Mesendoderm (in vitro differentiated cells): ENCODE results near the gene CTSO.

ENCODE experiments used
- DNase-seq: peaks from one replicate; pipeline ENCODE4 v3.0.0; 2013
- H2AK5ac ChIP-seq: 2 replicates; pipeline ENCODE4 v1.6.1; 2013; ENCODE audit warnings: low read length, inconsistent platforms
- H2BK120ac ChIP-seq: 2 replicates; pipeline ENCODE4 v1.6.1; 2013; ENCODE audit warnings: low read depth, mild to moderate bottlenecking, low read length, moderate library complexity, mixed read lengths
- H2BK15ac ChIP-seq: replicated peaks from 2 replicates; pipeline ENCODE4 v1.6.1; 2013; ENCODE audit warnings: low read depth, mild to moderate bottlenecking, moderate library complexity
- H2BK5ac ChIP-seq: 2 replicates; pipeline ENCODE4 v1.6.1; 2013; ENCODE audit warnings: low read length, inconsistent platforms
- H3K18ac ChIP-seq: 2 replicates; pipeline ENCODE4 v1.6.1; 2013; ENCODE audit warnings: mild to moderate bottlenecking, low read length, mixed read lengths
- H3K23ac ChIP-seq: one replicate; pipeline ENCODE4 v1.6.1; 2013; ENCODE audit warnings: low read length
- H3K27ac ChIP-seq: 2 replicates; pipeline ENCODE4 v1.5.1; 2013; ENCODE audit warnings: low read depth, mild to moderate bottlenecking, inconsistent platforms, low read length, moderate library complexity
- H3K27me3 ChIP-seq: 2 replicates; pipeline ENCODE4 v1.6.1; 2013; ENCODE audit warnings: low read length, control low read depth, mild to moderate bottlenecking, inconsistent platforms; ENCODE audit not compliant: insufficient read depth, poor library complexity
- H3K36me3 ChIP-seq: 2 replicates; pipeline ENCODE4 v1.6.1; 2013; ENCODE audit warnings: low read length, inconsistent platforms; ENCODE audit not compliant: control insufficient read depth, insufficient read depth
- H3K4ac ChIP-seq: one replicate; pipeline ENCODE4 v1.6.1; 2013; ENCODE audit warnings: low read depth, mild to moderate bottlenecking, low read length, moderate library complexity
- H3K4me1 ChIP-seq: 2 replicates; pipeline ENCODE4 v1.6.1; 2013; ENCODE audit warnings: low read depth, low read length, inconsistent platforms; ENCODE audit not compliant: control insufficient read depth
- H3K4me2 ChIP-seq: 2 replicates; pipeline ENCODE4 v1.6.1; 2013; ENCODE audit warnings: low read length
- H3K4me3 ChIP-seq: 2 replicates; pipeline ENCODE4 v1.5.1; 2013; ENCODE audit warnings: mild to moderate bottlenecking, low read length
- H3K56ac ChIP-seq: one replicate; pipeline ENCODE4 v1.6.1; 2013; ENCODE audit warnings: low read length
- H3K79me1 ChIP-seq: 2 replicates; pipeline ENCODE4 v1.6.1; 2013; ENCODE audit warnings: low read length, inconsistent platforms
- H3K79me2 ChIP-seq: 2 replicates; pipeline ENCODE4 v1.6.1; 2013; ENCODE audit warnings: mild to moderate bottlenecking, low read length; ENCODE audit not compliant: control insufficient read depth, insufficient read depth
- H3K9ac ChIP-seq: 2 replicates; pipeline ENCODE4 v1.6.1; 2013; ENCODE audit warnings: low read length, inconsistent platforms
- H4K5ac ChIP-seq: one replicate; pipeline ENCODE4 v1.6.1; 2013; ENCODE audit warnings: low read length
- H4K8ac ChIP-seq: one replicate; pipeline ENCODE4 v1.6.1; 2013; ENCODE audit warnings: low read depth, mild to moderate bottlenecking, control low read depth, low read length, moderate library complexity
- WGBS: extraction: QIAGEN DNeasy Blood & Tissue Kit; methylation state at CpG from one replicate; pipeline ENCODE4 v1.1.7; 2013; ENCODE audit warnings: low lambda C conversion rate, missing lambda C conversion rate; ENCODE audit not compliant: insufficient coverage; ENCODE audit errors: extremely low coverage; 5-methylcytosine and 5-hydroxymethylcytosine counted together

The CTSO gene

DNA sequence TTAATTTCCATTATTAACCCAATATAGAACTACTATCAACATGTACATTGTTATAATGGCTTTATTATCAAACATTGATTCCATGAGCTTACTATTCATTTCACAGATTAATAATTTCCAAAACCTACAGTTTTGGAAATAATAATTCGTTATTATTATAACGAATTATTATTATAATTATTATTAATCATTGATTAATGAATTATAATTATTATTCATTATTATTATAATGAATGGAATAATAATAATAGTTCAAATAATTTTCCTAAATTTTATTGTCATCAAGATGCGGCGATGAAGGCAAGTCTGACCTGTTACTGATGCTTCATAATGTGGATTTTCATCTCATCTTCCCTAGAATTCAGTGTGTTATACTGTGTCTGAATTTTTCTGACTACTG is 22.0 kb downstream of the CTSO start:
- Histone ChIP-seq H2AK5ac (no peak overlapping the region), H3K18ac (no peak overlapping the region), H2BK120ac (no peak overlapping the region), H3K4me1 (no peaks in the 10 kb centered on the region), H3K79me2 (no peaks in the 10 kb centered on the region), H3K23ac (no peak overlapping the region), H3K9ac (no peak overlapping the region), H3K79me1 (no peaks in the 10 kb centered on the region), H4K8ac (no peak overlapping the region), H3K27ac (no peak overlapping the region), H3K36me3 (no peaks in the 10 kb centered on the region), H3K4ac (no peak overlapping the region), H3K56ac (no peak overlapping the region), H2BK5ac (no peak overlapping the region), H3K4me2 (no peak overlapping the region), H4K5ac (no peak overlapping the region), H2BK15ac (no peak overlapping the region), H3K27me3 (no peaks in the 10 kb centered on the region), H3K4me3 (no peak overlapping the region)
- WGBS, result 100% methylated on average over 2 of the region's 4 CpGs
- no peak for DNase-seq

DNA sequence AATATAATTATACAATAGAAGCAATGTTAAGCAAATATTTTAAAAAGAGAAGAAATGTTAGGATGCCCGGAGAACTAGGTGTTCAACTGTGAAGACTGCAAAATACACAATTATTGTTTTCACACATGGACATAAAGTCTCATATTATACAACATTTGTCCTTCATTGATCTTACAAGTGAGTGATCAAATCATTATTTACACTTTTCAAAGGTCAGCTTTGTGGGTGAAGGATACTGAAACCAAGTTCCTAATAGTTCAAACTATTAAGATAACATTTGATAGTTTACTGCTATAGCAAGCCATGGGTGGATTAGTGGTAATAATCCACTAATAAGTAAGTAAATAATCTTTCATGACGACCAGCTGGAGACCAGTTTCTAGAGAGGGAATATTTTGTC is 23.3 kb downstream of the CTSO start:
- DNase-seq, result no peak
- H3K79me1 ChIP-seq, result no peaks in the 10 kb centered on the region
- no peak overlapping the region for H4K5ac ChIP-seq
- H3K27ac ChIP-seq, result no peak overlapping the region
- no peaks in the 10 kb centered on the region for H3K79me2 ChIP-seq
- no peak overlapping the region for H3K4me2 ChIP-seq
- H2BK15ac ChIP-seq, result no peak overlapping the region
- H2BK120ac ChIP-seq, result no peak overlapping the region
- no peak overlapping the region for H3K56ac ChIP-seq
- no peak overlapping the region for H2BK5ac ChIP-seq
- H3K18ac ChIP-seq, result no peak overlapping the region
- H3K36me3 ChIP-seq, result no peaks in the 10 kb centered on the region
- H4K8ac ChIP-seq, result no peak overlapping the region
- no CpG with 5 or more reads among the region's 2 CpGs for WGBS
- no peak overlapping the region for H3K4me3 ChIP-seq
- no peak overlapping the region for H2AK5ac ChIP-seq
- H3K23ac ChIP-seq, result no peak overlapping the region
- H3K4ac ChIP-seq, result no peak overlapping the region
- no peaks in the 10 kb centered on the region for H3K4me1 ChIP-seq
- H3K27me3 ChIP-seq, result no peaks in the 10 kb centered on the region
- H3K9ac ChIP-seq, result no peak overlapping the region

DNA sequence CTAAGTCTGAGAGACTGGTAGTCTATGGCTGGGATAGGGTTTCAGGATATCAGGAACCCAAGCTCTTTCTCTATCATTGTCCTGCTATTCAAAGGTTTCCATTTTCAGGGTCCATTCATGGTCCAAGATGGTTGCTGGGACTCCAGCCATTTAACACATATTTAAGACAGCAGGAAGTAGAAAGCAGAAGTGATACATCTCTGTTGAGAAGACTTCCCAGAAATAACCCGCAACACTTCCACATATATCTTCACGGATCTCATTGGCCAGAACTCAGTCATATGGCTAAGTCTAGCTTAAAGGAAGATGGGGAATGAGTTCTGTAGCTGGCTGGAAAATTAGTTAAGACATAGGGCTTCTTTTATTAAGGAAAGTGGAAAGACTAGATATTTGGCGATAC is 23.8 kb downstream of the CTSO start:
- no peak overlapping the region for H2BK5ac ChIP-seq
- no peak overlapping the region for H3K18ac ChIP-seq
- no peak overlapping the region for H2BK120ac ChIP-seq
- H3K27me3 ChIP-seq, result no peaks in the 10 kb centered on the region
- H2AK5ac ChIP-seq, result no peak overlapping the region
- no peak overlapping the region for H4K8ac ChIP-seq
- no peak overlapping the region for H3K4me2 ChIP-seq
- H2BK15ac ChIP-seq, result no peak overlapping the region
- H3K36me3 ChIP-seq, result no peaks in the 10 kb centered on the region
- H3K23ac ChIP-seq, result no peak overlapping the region
- H3K4ac ChIP-seq, result no peak overlapping the region
- no peak overlapping the region for H3K9ac ChIP-seq
- H3K4me3 ChIP-seq, result no peak overlapping the region
- H3K27ac ChIP-seq, result no peak overlapping the region
- no peak for DNase-seq
- H3K4me1 ChIP-seq, result no peaks in the 10 kb centered on the region
- H4K5ac ChIP-seq, result no peak overlapping the region
- H3K79me2 ChIP-seq, result no peaks in the 10 kb centered on the region
- no peak overlapping the region for H3K56ac ChIP-seq
- no CpG with 5 or more reads among the region's 3 CpGs for WGBS
- H3K79me1 ChIP-seq, result no peaks in the 10 kb centered on the region

- no peak overlapping the region for H3K4ac ChIP-seq
- H3K4me3 ChIP-seq, result no peak overlapping the region
- no peak overlapping the region for H4K8ac ChIP-seq
- no peak overlapping the region for H2BK5ac ChIP-seq
- WGBS, result no CpG with 5 or more reads among the region's 3 CpGs
- H3K4me1 ChIP-seq, result no peaks in the 10 kb centered on the region
- no peak overlapping the region for H3K56ac ChIP-seq
- DNase-seq, result no peak
- H3K23ac ChIP-seq, result no peak overlapping the region
- H3K27me3 ChIP-seq, result no peaks in the 10 kb centered on the region
- no peak overlapping the region for H2BK15ac ChIP-seq
- no peak overlapping the region for H2AK5ac ChIP-seq
- no peaks in the 10 kb centered on the region for H3K79me2 ChIP-seq
- H3K79me1 ChIP-seq, result no peaks in the 10 kb centered on the region
- H3K4me2 ChIP-seq, result no peak overlapping the region
- no peak overlapping the region for H3K18ac ChIP-seq
- no peak overlapping the region for H2BK120ac ChIP-seq
- H3K27ac ChIP-seq, result no peak overlapping the region
- no peak overlapping the region for H3K9ac ChIP-seq
- H4K5ac ChIP-seq, result no peak overlapping the region
- no peaks in the 10 kb centered on the region for H3K36me3 ChIP-seq
Observed at GRCh38 chr4:155924637-155925036, 29.0 kb downstream of the CTSO start.

GRCh38 chr4:155921597-155921996 is 32.1 kb downstream of the CTSO start:
- Histone ChIP-seq H2AK5ac (no peak overlapping the region), H2BK15ac (no peak overlapping the region)
- no CpG with 5 or more reads among the region's 1 CpG for WGBS

GRCh38 chr4:155914782-155915181 is 38.9 kb downstream of the CTSO start:
- Histone ChIP-seq H3K9ac (no peak overlapping the region), H3K79me2 (no peaks in the 10 kb centered on the region), H3K4ac (no peak overlapping the region), H3K23ac (no peak overlapping the region), H3K4me1 (no peaks in the 10 kb centered on the region), H2AK5ac (no peak overlapping the region), H3K27me3 (no peaks in the 10 kb centered on the region), H2BK120ac (no peak overlapping the region), H3K36me3 (no peaks in the 10 kb centered on the region), H3K27ac (no peak overlapping the region), H3K79me1 (no peaks in the 10 kb centered on the region), H2BK5ac (no peak overlapping the region), H3K4me2 (no peak overlapping the region), H3K4me3 (no peak overlapping the region), H4K5ac (no peak overlapping the region), H3K18ac (no peak overlapping the region), H3K56ac (no peak overlapping the region), H2BK15ac (no peak overlapping the region), H4K8ac (no peak overlapping the region)
- DNase-seq, result no peak
- no CpG with 5 or more reads among the region's 5 CpGs for WGBS

More at GRCh38 chr4:155921597-155921996, 32.1 kb downstream of the CTSO start:
- Histone ChIP-seq H3K9ac (no peak overlapping the region), H4K5ac (no peak overlapping the region), H2BK5ac (no peak overlapping the region), H3K23ac (no peak overlapping the region), H3K4me1 (no peaks in the 10 kb centered on the region), H3K27ac (no peak overlapping the region), H3K4me2 (no peak overlapping the region), H4K8ac (no peak overlapping the region), H3K4me3 (no peak overlapping the region), H3K56ac (no peak overlapping the region), H2BK120ac (no peak overlapping the region), H3K79me2 (no peaks in the 10 kb centered on the region), H3K18ac (no peak overlapping the region), H3K79me1 (no peaks in the 10 kb centered on the region), H3K27me3 (no peaks in the 10 kb centered on the region), H3K4ac (no peak overlapping the region), H3K36me3 (no peaks in the 10 kb centered on the region)
- DNase-seq, result no peak
